GM23338 (cell line): ENCODE data around the gene ACTR1A. TPM values are rescaled to one million over a fixed set of nuclear protein-coding genes. Genes with fewer than 3 reads are reported as not detected.

Experiments used
- ATAC-seq: fragments of 200-7000 bp; cut with Tn5 transposase; 3 replicates; pipeline ENCODE4 v1.9.1; 2020
- DNase-seq: peaks from one replicate; pipeline ENCODE4 v3.0.0-alpha.2; 2015; ENCODE audit warnings: low spot score
- H2AFZ ChIP-seq: fragments of 200-600 bp; sonication (generic); 2 replicates; pipeline ENCODE4 v1.8.0; 2016; ENCODE audit warnings: antibody characterized with exemption, mild to moderate bottlenecking, moderate library complexity
- H3F3A ChIP-seq: fragments of 200-600 bp; sonication (generic); replicated peaks from 2 replicates; pipeline ENCODE4 v1.8.0; 2017; ENCODE audit warnings: antibody characterized with exemption, mixed run types, low read depth
- H3K27ac ChIP-seq: fragments of 200-600 bp; sonication (generic); 2 replicates; pipeline ENCODE4 v1.6.1; 2016; ENCODE audit warnings: low read depth
- H3K27me3 ChIP-seq: fragments of 200-600 bp; sonication (generic); 2 replicates; pipeline ENCODE4 v1.8.0; 2016; ENCODE audit warnings: mild to moderate bottlenecking, mixed run types, moderate library complexity; ENCODE audit not compliant: insufficient read depth
- H3K36me3 ChIP-seq: fragments of 200-600 bp; sonication (generic); 2 replicates; pipeline ENCODE4 v1.8.0; 2016; ENCODE audit warnings: mild to moderate bottlenecking; ENCODE audit not compliant: insufficient read depth
- H3K4me1 ChIP-seq: fragments of 200-600 bp; sonication (generic); 2 replicates; pipeline ENCODE4 v1.8.0; 2016; ENCODE audit warnings: mild to moderate bottlenecking, moderate library complexity; ENCODE audit not compliant: insufficient read depth
- H3K4me2 ChIP-seq: fragments of 200-600 bp; sonication (generic); 2 replicates; pipeline ENCODE4 v1.7.1; 2017; ENCODE audit warnings: mixed run types
- H3K4me3 ChIP-seq: fragments of 200-600 bp; sonication (generic); 2 replicates; pipeline ENCODE4 v1.6.1; 2016; ENCODE audit warnings: mixed run types
- H3K79me2 ChIP-seq: fragments of 200-600 bp; sonication (generic); replicated peaks from 2 replicates; pipeline ENCODE4 v1.8.0; 2017; ENCODE audit warnings: mild to moderate bottlenecking; ENCODE audit not compliant: insufficient read depth
- H3K9me2 ChIP-seq: fragments of 200-600 bp; sonication (generic); 2 replicates; pipeline ENCODE4 v1.8.0; 2017; ENCODE audit not compliant: insufficient read depth
- H4K20me1 ChIP-seq: fragments of 200-600 bp; sonication (generic); replicated peaks from 2 replicates; pipeline ENCODE4 v1.8.0; 2017; ENCODE audit warnings: mild to moderate bottlenecking; ENCODE audit not compliant: insufficient read depth
- H3K27ac Mint-ChIP-seq: 2 replicates; pipeline ENCODE4 v1.8.0; 2020; ENCODE audit warnings: inconsistent platforms, mild to moderate bottlenecking, moderate library complexity, mixed read lengths
- H3K27me3 Mint-ChIP-seq: 3 replicates; pipeline ENCODE4 v1.8.0; 2022; ENCODE audit warnings: low read depth, mild to moderate bottlenecking, moderate library complexity, mixed read lengths, inconsistent platforms; ENCODE audit not compliant: insufficient read depth, poor library complexity
- H3K36me3 Mint-ChIP-seq: 3 replicates; pipeline ENCODE4 v1.8.0; 2021; ENCODE audit warnings: low read depth, mild to moderate bottlenecking, inconsistent platforms, moderate library complexity, mixed read lengths
- H3K4me1 Mint-ChIP-seq: 3 replicates; pipeline ENCODE4 v1.8.0; 2020; ENCODE audit warnings: mild to moderate bottlenecking, inconsistent platforms, mixed read lengths
- H3K4me3 Mint-ChIP-seq: 3 replicates; pipeline ENCODE4 v1.8.0; 2021; ENCODE audit warnings: moderate library complexity, mild to moderate bottlenecking, inconsistent platforms, mixed read lengths
- H3K9me3 Mint-ChIP-seq: 3 replicates; pipeline ENCODE4 v1.8.0; 2020; ENCODE audit warnings: moderate library complexity, mild to moderate bottlenecking, inconsistent platforms, mixed read lengths
- CREB1 ChIP-seq: fragments of 250-450 bp; sonication (Bioruptor Pico); IDR thresholded peaks from 2 replicates; pipeline ENCODE4 v1.5.0; 2020; ENCODE audit warnings: low read depth, mild to moderate bottlenecking, moderate library complexity
- STAT1 ChIP-seq: IDR thresholded peaks from one replicate; pipeline ENCODE4 v1.6.1; 2016; ENCODE audit warnings: antibody characterized with exemption; ENCODE audit not compliant: unreplicated experiment
- ZNF114 ChIP-seq: fragments of 250-450 bp; sonication (Bioruptor Pico); IDR thresholded peaks from 2 replicates; pipeline ENCODE4 v1.5.0; 2020; ENCODE audit warnings: mild to moderate bottlenecking, moderate library complexity
- ZNF331 ChIP-seq: fragments of 250-450 bp; sonication (Bioruptor Pico); IDR thresholded peaks from 2 replicates; pipeline ENCODE4 v1.5.0; 2020; ENCODE audit warnings: low read depth, mild to moderate bottlenecking, moderate library complexity
- polyA plus RNA-seq: library from polyadenylated mRNA; unstranded; fragments of >200 nt; fragmentation: Nextera tagmentation; extraction: Ambion mirVana; gene quantifications from 2 replicates; pipeline ENCODE4 v1.2.1, GENCODE V29; 2016
- total RNA-seq: library from RNA; depleted of rRNA; stranded (reverse); fragments of >200 nt; shearing (Covaris generic); gene quantifications from 2 replicates; pipeline ENCODE4 v1.2.3, GENCODE V29; 2014
- TF ChIP-seq, protein P1 (sequence below): fragments of 250-450 bp; sonication (Bioruptor Pico); IDR thresholded peaks from 2 replicates; pipeline ENCODE4 v1.5.0; 2020; ENCODE audit warnings: mild to moderate bottlenecking, moderate library complexity

The ACTR1A gene
- total and polyA plus RNA-seq, 2 experiments from 2014 or later, result 39.4 to 101 TPM

DNA sequence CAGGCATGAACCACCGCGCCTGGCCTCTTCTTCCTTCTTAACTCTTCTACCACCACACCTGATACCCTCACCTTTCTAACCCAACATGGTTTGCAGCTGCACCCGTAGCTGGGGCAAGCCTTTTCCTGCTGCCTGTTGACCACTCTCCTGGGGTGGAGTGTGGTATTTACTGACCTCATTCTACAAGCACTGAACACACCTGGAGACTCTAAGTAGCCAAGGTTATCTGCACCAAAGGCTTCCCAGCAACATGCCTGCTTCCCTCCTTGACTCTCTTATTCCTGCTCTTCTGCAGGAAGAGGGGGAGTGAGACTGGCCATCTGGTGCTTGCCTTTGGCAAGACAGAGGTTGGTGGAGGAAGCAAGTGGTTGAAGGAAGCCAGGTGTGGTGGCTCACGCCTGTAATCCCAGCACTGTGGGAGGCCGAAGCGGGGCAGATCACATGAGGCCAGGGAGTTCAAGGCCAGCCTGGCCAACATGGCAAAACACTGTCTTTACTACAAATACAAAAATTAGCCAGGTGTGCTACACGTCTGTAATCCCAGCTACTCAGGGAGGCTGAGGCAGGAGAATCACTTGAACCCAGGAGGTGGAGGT is 10.1 kb downstream of the ACTR1A start:
- Histone ChIP-seq H3K27ac (no peak overlapping the region), H3K4me1 (no peaks in the 10 kb centered on the region), H3K27me3 (no peaks in the 10 kb centered on the region), H3K36me3 (peaks cover 20% of the 10 kb centered on the region; the same call in 1 of the 2 replicates), H3K4me3 (no peak overlapping the region), H3K79me2 (peaks cover 39% of the 10 kb centered on the region), H4K20me1 (peaks cover 50% of the 10 kb centered on the region), H3K4me2 (no peak overlapping the region), H3K9me2 (no peaks in the 10 kb centered on the region), H2AFZ (no peak overlapping the region), H3F3A (no peaks in the 10 kb centered on the region)
- no peak overlapping the region; the same call in 2 of the 3 replicates for H3K4me3 Mint-ChIP-seq
- peaks cover 20% of the 10 kb centered on the region for H3K36me3 Mint-ChIP-seq
- TF ChIP-seq, protein P1, sequence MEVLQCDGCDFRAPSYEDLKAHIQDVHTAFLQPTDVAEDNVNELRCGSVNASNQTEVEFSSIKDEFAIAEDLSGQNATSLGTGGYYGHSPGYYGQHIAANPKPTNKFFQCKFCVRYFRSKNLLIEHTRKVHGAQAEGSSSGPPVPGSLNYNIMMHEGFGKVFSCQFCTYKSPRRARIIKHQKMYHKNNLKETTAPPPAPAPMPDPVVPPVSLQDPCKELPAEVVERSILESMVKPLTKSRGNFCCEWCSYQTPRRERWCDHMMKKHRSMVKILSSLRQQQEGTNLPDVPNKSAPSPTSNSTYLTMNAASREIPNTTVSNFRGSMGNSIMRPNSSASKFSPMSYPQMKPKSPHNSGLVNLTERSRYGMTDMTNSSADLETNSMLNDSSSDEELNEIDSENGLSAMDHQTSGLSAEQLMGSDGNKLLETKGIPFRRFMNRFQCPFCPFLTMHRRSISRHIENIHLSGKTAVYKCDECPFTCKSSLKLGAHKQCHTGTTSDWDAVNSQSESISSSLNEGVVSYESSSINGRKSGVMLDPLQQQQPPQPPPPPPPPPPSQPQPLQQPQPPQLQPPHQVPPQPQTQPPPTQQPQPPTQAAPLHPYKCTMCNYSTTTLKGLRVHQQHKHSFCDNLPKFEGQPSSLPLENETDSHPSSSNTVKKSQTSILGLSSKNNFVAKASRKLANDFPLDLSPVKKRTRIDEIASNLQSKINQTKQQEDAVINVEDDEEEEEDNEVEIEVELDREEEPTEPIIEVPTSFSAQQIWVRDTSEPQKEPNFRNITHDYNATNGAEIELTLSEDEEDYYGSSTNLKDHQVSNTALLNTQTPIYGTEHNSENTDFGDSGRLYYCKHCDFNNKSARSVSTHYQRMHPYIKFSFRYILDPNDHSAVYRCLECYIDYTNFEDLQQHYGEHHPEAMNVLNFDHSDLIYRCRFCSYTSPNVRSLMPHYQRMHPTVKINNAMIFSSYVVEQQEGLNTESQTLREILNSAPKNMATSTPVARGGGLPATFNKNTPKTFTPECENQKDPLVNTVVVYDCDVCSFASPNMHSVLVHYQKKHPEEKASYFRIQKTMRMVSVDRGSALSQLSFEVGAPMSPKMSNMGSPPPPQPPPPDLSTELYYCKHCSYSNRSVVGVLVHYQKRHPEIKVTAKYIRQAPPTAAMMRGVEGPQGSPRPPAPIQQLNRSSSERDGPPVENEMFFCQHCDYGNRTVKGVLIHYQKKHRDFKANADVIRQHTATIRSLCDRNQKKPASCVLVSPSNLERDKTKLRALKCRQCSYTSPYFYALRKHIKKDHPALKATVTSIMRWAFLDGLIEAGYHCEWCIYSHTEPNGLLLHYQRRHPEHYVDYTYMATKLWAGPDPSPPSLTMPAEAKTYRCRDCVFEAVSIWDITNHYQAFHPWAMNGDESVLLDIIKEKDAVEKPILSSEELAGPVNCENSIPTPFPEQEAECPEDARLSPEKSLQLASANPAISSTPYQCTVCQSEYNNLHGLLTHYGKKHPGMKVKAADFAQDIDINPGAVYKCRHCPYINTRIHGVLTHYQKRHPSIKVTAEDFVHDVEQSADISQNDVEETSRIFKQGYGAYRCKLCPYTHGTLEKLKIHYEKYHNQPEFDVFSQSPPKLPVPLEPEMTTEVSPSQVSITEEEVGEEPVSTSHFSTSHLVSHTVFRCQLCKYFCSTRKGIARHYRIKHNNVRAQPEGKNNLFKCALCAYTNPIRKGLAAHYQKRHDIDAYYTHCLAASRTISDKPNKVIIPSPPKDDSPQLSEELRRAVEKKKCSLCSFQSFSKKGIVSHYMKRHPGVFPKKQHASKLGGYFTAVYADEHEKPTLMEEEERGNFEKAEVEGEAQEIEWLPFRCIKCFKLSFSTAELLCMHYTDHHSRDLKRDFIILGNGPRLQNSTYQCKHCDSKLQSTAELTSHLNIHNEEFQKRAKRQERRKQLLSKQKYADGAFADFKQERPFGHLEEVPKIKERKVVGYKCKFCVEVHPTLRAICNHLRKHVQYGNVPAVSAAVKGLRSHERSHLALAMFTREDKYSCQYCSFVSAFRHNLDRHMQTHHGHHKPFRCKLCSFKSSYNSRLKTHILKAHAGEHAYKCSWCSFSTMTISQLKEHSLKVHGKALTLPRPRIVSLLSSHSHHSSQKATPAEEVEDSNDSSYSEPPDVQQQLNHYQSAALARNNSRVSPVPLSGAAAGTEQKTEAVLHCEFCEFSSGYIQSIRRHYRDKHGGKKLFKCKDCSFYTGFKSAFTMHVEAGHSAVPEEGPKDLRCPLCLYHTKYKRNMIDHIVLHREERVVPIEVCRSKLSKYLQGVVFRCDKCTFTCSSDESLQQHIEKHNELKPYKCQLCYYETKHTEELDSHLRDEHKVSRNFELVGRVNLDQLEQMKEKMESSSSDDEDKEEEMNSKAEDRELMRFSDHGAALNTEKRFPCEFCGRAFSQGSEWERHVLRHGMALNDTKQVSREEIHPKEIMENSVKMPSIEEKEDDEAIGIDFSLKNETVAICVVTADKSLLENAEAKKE (CRISPR knock-in tag), result no peak
- TF ChIP-seq STAT1 (no peak), ZNF114 (no peak)
- DNase-seq (no peak), ATAC-seq (no peak)
- no peak overlapping the region for H3K27ac Mint-ChIP-seq
- H3K9me3 Mint-ChIP-seq, result no peaks in the 10 kb centered on the region
- H3K27me3 Mint-ChIP-seq, result no peaks in the 10 kb centered on the region
- no peaks in the 10 kb centered on the region for H3K4me1 Mint-ChIP-seq

DNA sequence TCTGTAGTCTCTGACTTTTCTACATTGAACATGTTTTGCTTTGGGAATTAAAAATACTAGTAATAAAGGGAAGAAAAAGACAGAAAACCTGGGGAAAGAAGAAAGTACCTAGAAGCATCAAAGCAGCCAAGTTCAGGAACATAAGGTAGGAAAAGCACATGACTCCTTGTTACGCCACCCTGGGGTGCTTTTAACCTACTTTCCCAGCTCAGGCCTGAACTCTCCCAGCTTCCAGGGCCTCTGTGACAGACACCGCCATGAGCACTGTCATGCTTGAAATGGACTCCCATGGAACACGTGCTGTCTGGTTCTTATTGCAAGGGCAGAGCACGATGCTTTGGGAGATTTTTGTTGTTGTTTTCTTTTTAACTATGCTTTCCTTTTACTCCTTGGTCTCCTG is 11.4 kb downstream of the ACTR1A start:
- Mint-ChIP-seq H3K27me3 (peaks cover 1% of the 10 kb centered on the region), H3K4me1 (no peaks in the 10 kb centered on the region), H3K4me3 (no peak overlapping the region), H3K27ac (no peak overlapping the region), H3K36me3 (peaks cover 30% of the 10 kb centered on the region), H3K9me3 (no peaks in the 10 kb centered on the region)
- DNase-seq (no peak), ATAC-seq (no peak)
- TF ChIP-seq ZNF331 (CRISPR knock-in tag) (no peak), CREB1 (no peak)
- no peaks in the 10 kb centered on the region for H3K9me2 ChIP-seq
- no peak overlapping the region for H2AFZ ChIP-seq
- H3K4me3 ChIP-seq, result no peak overlapping the region
- no peak overlapping the region for H3K27ac ChIP-seq
- no peaks in the 10 kb centered on the region for H3K4me1 ChIP-seq
- H3F3A ChIP-seq, result no peaks in the 10 kb centered on the region
- H4K20me1 ChIP-seq, result peaks cover 45% of the 10 kb centered on the region
- peaks cover 20% of the 10 kb centered on the region; the same call in 1 of the 2 replicates for H3K36me3 ChIP-seq
- H3K4me2 ChIP-seq, result no peak overlapping the region
- peaks cover 26% of the 10 kb centered on the region for H3K79me2 ChIP-seq
- H3K27me3 ChIP-seq, result no peaks in the 10 kb centered on the region
